Ishikawa (cell line): ENCODE results near the gene HABP4.

ENCODE experiments used
- CEBPB ChIP-seq: IDR thresholded peaks from 2 replicates; pipeline ENCODE4 v1.6.1; 2012
- CREB1 ChIP-seq: IDR thresholded peaks from 2 replicates; pipeline ENCODE4 v1.6.1; 2012; ENCODE audit warnings: low read depth
- EGR1 ChIP-seq: IDR thresholded peaks from 2 replicates; pipeline ENCODE4 v1.6.1; 2012
- EP300 ChIP-seq: IDR thresholded peaks from 2 replicates; pipeline ENCODE4 v1.6.1; 2012; ENCODE audit warnings: borderline replicate concordance
- FOXM1 ChIP-seq: IDR thresholded peaks from 2 replicates; pipeline ENCODE4 v1.6.1; 2012; ENCODE audit warnings: low read depth, borderline replicate concordance
- NFIC ChIP-seq: IDR thresholded peaks from 2 replicates; pipeline ENCODE4 v1.6.1; 2012
- RAD21 ChIP-seq: IDR thresholded peaks from 2 replicates; pipeline ENCODE4 v1.6.1; 2012; ENCODE audit warnings: low read depth
- REST ChIP-seq: IDR thresholded peaks from 2 replicates; pipeline ENCODE4 v1.6.1; 2012; ENCODE audit warnings: low read depth, mild to moderate bottlenecking
- TAF1 ChIP-seq: IDR thresholded peaks from 2 replicates; pipeline ENCODE4 v1.6.1; 2012; ENCODE audit warnings: low read depth, mild to moderate bottlenecking
- TCF12 ChIP-seq: IDR thresholded peaks from 2 replicates; pipeline ENCODE4 v1.6.1; 2012; ENCODE audit warnings: low read depth
- TEAD4 ChIP-seq: IDR thresholded peaks from 2 replicates; pipeline ENCODE4 v1.6.1; 2012
- USF1 ChIP-seq: IDR thresholded peaks from 2 replicates; pipeline ENCODE4 v1.6.1; 2012
- YY1 ChIP-seq: IDR thresholded peaks from 2 replicates; pipeline ENCODE4 v1.6.1; 2012; ENCODE audit warnings: low read depth
- ZBTB7A ChIP-seq: IDR thresholded peaks from 2 replicates; pipeline ENCODE4 v1.6.1; 2012; ENCODE audit warnings: low read depth
- TF ChIP-seq, protein P1 (sequence below): IDR thresholded peaks from 2 replicates; pipeline ENCODE4 v1.6.1; 2012

Gene HABP4

DNA sequence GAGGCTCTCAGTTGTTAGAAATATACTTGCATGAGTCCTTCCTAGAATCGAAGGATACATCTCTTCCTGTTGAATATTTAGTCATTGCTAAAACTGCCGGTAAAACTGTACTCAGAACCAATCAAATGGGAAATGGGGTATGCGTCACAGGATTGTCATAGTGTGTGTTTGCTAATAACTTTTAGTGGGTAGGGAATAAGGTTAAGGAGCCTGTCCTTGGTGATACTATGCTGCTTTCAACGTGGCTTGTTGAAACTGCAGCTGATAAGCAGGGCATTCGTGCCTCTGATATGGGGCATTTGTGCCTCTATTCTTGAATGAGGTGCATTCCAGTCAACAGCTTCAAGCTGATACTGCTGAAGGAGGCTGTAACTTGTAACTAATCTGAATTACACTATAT, 26.6 kb downstream of the HABP4 start:
- TF ChIP-seq TCF12 (no peak), EGR1 (no peak), CREB1 (no peak), YY1 (no peak), FOXM1 (no peak), EP300 (no peak)

- TF ChIP-seq FOXM1: no peak
- no peak for TF ChIP-seq CEBPB
- TF ChIP-seq, protein P1, sequence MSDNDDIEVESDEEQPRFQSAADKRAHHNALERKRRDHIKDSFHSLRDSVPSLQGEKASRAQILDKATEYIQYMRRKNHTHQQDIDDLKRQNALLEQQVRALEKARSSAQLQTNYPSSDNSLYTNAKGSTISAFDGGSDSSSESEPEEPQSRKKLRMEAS: no peak
- no peak for TF ChIP-seq YY1
- no peak for TF ChIP-seq ZBTB7A
- TF ChIP-seq TAF1: no peak
- TF ChIP-seq RAD21: no peak
- TF ChIP-seq USF1: no peak
- no peak for TF ChIP-seq EP300
- TF ChIP-seq NFIC: no peak
- TF ChIP-seq TEAD4: no peak
- TF ChIP-seq CREB1: no peak
- no peak for TF ChIP-seq EGR1
- TF ChIP-seq REST: no peak
- no peak for TF ChIP-seq TCF12
These were observed 28.9 kb downstream of the HABP4 start for GRCh38 chr9:96478829-96479371.

DNA sequence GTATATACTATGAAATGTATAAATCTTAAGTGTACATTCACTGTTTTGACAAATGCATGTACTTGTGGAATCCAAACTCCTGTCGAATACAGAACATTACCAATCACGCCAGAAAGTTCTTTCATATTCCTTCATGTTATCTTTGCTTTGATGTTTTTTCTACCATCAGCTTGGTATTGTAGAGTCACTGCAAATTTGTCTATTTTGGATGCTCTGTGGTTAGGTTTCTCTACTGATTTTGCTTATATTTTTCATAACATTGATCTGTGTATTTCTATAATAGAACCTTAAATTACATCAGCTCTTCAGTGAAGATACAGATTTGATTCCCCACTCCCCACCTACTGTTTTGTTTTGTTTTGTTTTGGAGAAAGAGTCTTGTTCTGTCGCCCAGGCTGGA, 30.8 kb downstream of the HABP4 start:
- TF ChIP-seq CEBPB: no peak
- TF ChIP-seq NFIC: no peak
- no peak for TF ChIP-seq TCF12
- TF ChIP-seq FOXM1: no peak
- TF ChIP-seq EGR1: no peak
- no peak for TF ChIP-seq RAD21
- no peak for TF ChIP-seq ZBTB7A
- TF ChIP-seq TAF1: no peak
- no peak for TF ChIP-seq REST
- TF ChIP-seq, protein P1: no peak
- TF ChIP-seq CREB1: no peak
- no peak for TF ChIP-seq TEAD4
- no peak for TF ChIP-seq YY1

DNA sequence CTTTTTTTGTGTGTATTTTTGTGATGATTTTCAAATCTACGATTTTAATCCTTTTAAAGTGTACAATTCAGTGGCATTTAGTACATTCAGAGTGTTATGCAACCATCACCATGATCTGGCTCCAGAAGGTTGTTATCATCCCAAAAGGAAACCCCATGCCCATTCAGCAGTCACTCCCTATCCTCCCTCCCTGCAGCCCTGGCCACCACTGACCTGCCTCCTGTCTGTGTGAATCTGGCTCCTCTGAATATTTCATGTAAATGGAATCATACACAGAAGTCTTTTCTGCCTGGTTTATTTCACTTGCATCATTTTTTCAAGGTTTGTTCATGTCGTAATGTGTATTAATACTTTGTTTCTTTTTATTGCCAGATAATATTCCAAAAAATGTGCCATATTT, 32.5 kb downstream of the HABP4 start:
- TF ChIP-seq REST (no peak), TAF1 (no peak), YY1 (no peak), ZBTB7A (no peak), CEBPB (no peak), FOXM1 (no peak), EGR1 (no peak), RAD21 (no peak), USF1 (no peak), EP300 (no peak), TEAD4 (no peak), NFIC (no peak), CREB1 (no peak), TCF12 (no peak)
- TF ChIP-seq, protein P1: no peak
